ENCODE measurements around the gene TMCC1. TPM values are rescaled to one million over a fixed set of nuclear protein-coding genes. Genes with fewer than 3 reads are reported as not detected.

The TMCC1 gene
- total and polyA plus RNA-seq, 10 of the 15 experiments (the other 5 are each of a cell fraction or from before 2014, with no cell fraction given): 2.3 to 21.1 (median 8.4) TPM

DNA sequence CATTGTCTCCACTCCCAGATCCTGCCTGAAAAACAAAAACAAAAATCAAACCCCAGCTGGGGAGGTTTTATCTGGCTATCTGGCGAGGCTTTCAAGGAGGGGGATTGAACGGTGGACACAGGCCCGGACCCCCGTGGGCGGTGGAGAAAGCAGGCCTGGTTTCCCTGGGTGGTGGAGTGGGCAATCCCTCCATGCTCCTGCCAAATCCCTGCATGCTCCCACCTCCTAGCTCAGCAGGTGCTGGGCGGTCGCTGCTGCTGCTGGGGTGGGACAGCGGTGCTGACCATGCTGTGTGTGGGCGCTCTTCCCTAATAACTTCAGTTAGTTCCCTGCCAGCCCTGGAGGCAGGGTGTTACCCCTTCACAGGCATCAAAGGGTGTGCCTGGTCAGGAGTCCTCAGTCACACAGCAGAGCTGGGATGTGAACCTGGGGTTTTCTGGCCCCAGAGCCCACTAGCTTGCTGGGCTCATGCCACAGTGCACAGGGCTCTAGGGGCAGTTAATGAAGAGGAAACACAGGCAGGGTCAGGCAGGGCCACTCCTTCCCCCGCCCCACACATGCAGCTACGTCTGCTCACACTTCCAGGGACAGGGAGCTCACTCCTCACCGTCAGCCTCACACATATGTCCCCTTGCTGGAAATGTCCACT, 271.2 kb downstream of the TMCC1 start:
- POLR2A ChIA-PET: interaction anchor here (0.5 to 0.6 kb wide), 2 partner anchors 57 to 302 kb away, joined by 3 to 5 read pairs; no protein-coding TSS in a partner anchor
- H3K4me3 ChIP-seq: no peak overlapping the region
- no peak overlapping the region for H3K4me2 ChIP-seq (ENCODE audit: control insufficient read depth, insufficient read depth)
- SMC1A ChIA-PET (ENCODE audit: uncharacterized antibody, unreplicated experiment): no interaction called here
- no peaks in the 10 kb centered on the region for H3K9me3 ChIP-seq (replicated peaks; ENCODE audit: control insufficient read depth, insufficient read depth, low read length)
- CTCF ChIA-PET: interaction anchor here (0.6 kb wide), 1 partner anchor 25 kb away, joined by 3 read pairs; no protein-coding TSS in a partner anchor
- 65% methylated on average over 12 of the region's 12 CpGs for WGBS (ENCODE audit: insufficient coverage, insufficient replicate concordance, low lambda C conversion rate, missing lambda C conversion rate)
- H3K9ac ChIP-seq (ENCODE audit: control insufficient read depth, insufficient read depth, low read length): no peak overlapping the region
- no TSS peak for BruUV-seq (replicated peaks)
- no peak overlapping the region for H2AFZ ChIP-seq (ENCODE audit: control insufficient read depth, low read depth, low read length)
- DNase-seq (ENCODE audit: low read depth, low spot score) (no peak), FAIRE-seq (no peak), ATAC-seq (no peak)
- H3K36me3 ChIP-seq (ENCODE audit: control insufficient read depth in 2 of 2, insufficient read depth in 2 of 2, low read length in 1 of 2): no peaks in the 10 kb centered on the region
- intact Hi-C loops (cut with micrococcal nuclease; ENCODE audit: unreplicated experiment): loop anchor here (10.0 kb wide), 1 partner anchor 238 kb away; no protein-coding TSS in a partner anchor
- no peaks in the 10 kb centered on the region for H4K20me1 ChIP-seq (ENCODE audit: control insufficient read depth, insufficient read depth)
- H3K4me1 ChIP-seq (ENCODE audit: control insufficient read depth, insufficient read depth, low read length): peaks cover 6% of the 10 kb centered on the region; the same call in 1 of the 2 replicates
- no peak overlapping the region for H3K27ac ChIP-seq (ENCODE audit: control insufficient read depth, insufficient read depth)
- no peaks in the 10 kb centered on the region; a peak in 2 of 4 replicates for H3K27me3 ChIP-seq (replicated peaks in 1 of 2; ENCODE audit: control insufficient read depth in 2 of 2, insufficient read depth in 2 of 2, low read length in 1 of 2)
- RAD21 ChIA-PET (ENCODE audit: unreplicated experiment): no interaction called here
- in situ Hi-C loops (cut with MboI): no loop called here
- H3K79me2 ChIP-seq (ENCODE audit: control insufficient read depth, insufficient read depth, low read length): no peaks in the 10 kb centered on the region; the same call in 1 of the 2 replicates
- TF ChIP-seq, protein P1, sequence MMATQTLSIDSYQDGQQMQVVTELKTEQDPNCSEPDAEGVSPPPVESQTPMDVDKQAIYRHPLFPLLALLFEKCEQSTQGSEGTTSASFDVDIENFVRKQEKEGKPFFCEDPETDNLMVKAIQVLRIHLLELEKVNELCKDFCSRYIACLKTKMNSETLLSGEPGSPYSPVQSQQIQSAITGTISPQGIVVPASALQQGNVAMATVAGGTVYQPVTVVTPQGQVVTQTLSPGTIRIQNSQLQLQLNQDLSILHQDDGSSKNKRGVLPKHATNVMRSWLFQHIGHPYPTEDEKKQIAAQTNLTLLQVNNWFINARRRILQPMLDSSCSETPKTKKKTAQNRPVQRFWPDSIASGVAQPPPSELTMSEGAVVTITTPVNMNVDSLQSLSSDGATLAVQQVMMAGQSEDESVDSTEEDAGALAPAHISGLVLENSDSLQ (IDR thresholded peaks at IDR 0.05): no peak
- no peak for TF ChIP-seq RCOR1 (conservative IDR thresholded peaks at IDR 0.05; ENCODE audit: low read depth, low read length)
- TF ChIP-seq SRF (IDR thresholded peaks at IDR 0.05; ENCODE audit: low read depth in 2 of 2, low read length in 2 of 2): no peak
- TF ChIP-seq SMC3 (IDR thresholded peaks at IDR 0.05; ENCODE audit: borderline replicate concordance, low read length): no peak
- no peak for TF ChIP-seq FOXM1 (IDR thresholded peaks at IDR 0.05; ENCODE audit: low read depth, low read length)
- TF ChIP-seq, protein P2, sequence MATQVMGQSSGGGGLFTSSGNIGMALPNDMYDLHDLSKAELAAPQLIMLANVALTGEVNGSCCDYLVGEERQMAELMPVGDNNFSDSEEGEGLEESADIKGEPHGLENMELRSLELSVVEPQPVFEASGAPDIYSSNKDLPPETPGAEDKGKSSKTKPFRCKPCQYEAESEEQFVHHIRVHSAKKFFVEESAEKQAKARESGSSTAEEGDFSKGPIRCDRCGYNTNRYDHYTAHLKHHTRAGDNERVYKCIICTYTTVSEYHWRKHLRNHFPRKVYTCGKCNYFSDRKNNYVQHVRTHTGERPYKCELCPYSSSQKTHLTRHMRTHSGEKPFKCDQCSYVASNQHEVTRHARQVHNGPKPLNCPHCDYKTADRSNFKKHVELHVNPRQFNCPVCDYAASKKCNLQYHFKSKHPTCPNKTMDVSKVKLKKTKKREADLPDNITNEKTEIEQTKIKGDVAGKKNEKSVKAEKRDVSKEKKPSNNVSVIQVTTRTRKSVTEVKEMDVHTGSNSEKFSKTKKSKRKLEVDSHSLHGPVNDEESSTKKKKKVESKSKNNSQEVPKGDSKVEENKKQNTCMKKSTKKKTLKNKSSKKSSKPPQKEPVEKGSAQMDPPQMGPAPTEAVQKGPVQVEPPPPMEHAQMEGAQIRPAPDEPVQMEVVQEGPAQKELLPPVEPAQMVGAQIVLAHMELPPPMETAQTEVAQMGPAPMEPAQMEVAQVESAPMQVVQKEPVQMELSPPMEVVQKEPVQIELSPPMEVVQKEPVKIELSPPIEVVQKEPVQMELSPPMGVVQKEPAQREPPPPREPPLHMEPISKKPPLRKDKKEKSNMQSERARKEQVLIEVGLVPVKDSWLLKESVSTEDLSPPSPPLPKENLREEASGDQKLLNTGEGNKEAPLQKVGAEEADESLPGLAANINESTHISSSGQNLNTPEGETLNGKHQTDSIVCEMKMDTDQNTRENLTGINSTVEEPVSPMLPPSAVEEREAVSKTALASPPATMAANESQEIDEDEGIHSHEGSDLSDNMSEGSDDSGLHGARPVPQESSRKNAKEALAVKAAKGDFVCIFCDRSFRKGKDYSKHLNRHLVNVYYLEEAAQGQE (IDR thresholded peaks at IDR 0.05; ENCODE audit: low read depth, low read length): no peak
- TF ChIP-seq HDGF (IDR thresholded peaks at IDR 0.05): no peak
- TF ChIP-seq, protein P3, sequence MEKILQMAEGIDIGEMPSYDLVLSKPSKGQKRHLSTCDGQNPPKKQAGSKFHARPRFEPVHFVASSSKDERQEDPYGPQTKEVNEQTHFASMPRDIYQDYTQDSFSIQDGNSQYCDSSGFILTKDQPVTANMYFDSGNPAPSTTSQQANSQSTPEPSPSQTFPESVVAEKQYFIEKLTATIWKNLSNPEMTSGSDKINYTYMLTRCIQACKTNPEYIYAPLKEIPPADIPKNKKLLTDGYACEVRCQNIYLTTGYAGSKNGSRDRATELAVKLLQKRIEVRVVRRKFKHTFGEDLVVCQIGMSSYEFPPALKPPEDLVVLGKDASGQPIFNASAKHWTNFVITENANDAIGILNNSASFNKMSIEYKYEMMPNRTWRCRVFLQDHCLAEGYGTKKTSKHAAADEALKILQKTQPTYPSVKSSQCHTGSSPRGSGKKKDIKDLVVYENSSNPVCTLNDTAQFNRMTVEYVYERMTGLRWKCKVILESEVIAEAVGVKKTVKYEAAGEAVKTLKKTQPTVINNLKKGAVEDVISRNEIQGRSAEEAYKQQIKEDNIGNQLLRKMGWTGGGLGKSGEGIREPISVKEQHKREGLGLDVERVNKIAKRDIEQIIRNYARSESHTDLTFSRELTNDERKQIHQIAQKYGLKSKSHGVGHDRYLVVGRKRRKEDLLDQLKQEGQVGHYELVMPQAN (conservative IDR thresholded peaks at IDR 0.05): no peak
- no peak for TF ChIP-seq TARDBP (IDR thresholded peaks at IDR 0.05; ENCODE audit: borderline replicate concordance)
- no peak for TF ChIP-seq POLR2AphosphoS2 (IDR thresholded peaks at IDR 0.05; ENCODE audit: low read depth, low read length)
- TF ChIP-seq, protein P4, sequence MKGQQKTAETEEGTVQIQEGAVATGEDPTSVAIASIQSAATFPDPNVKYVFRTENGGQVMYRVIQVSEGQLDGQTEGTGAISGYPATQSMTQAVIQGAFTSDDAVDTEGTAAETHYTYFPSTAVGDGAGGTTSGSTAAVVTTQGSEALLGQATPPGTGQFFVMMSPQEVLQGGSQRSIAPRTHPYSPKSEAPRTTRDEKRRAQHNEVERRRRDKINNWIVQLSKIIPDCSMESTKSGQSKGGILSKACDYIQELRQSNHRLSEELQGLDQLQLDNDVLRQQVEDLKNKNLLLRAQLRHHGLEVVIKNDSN (IDR thresholded peaks at IDR 0.05; ENCODE audit: borderline replicate concordance, extremely low read length, insufficient read depth, low read depth, low read length): no peak
- TF ChIP-seq, protein P5, sequence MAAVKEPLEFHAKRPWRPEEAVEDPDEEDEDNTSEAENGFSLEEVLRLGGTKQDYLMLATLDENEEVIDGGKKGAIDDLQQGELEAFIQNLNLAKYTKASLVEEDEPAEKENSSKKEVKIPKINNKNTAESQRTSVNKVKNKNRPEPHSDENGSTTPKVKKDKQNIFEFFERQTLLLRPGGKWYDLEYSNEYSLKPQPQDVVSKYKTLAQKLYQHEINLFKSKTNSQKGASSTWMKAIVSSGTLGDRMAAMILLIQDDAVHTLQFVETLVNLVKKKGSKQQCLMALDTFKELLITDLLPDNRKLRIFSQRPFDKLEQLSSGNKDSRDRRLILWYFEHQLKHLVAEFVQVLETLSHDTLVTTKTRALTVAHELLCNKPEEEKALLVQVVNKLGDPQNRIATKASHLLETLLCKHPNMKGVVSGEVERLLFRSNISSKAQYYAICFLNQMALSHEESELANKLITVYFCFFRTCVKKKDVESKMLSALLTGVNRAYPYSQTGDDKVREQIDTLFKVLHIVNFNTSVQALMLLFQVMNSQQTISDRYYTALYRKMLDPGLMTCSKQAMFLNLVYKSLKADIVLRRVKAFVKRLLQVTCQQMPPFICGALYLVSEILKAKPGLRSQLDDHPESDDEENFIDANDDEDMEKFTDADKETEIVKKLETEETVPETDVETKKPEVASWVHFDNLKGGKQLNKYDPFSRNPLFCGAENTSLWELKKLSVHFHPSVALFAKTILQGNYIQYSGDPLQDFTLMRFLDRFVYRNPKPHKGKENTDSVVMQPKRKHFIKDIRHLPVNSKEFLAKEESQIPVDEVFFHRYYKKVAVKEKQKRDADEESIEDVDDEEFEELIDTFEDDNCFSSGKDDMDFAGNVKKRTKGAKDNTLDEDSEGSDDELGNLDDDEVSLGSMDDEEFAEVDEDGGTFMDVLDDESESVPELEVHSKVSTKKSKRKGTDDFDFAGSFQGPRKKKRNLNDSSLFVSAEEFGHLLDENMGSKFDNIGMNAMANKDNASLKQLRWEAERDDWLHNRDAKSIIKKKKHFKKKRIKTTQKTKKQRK (IDR thresholded peaks at IDR 0.05; ENCODE audit: low read depth, low read length): no peak

Measured in GM12878 (cell line).